ENCODE measurements around the gene ARSG.
"Not testable (repeated sequence)": the region's sequence is repeated elsewhere in the genome, so short reads cannot be mapped to it uniquely, and the experiment has no call there.

ARSG gene

GRCh38 chr17:68277807-68278206 is 13.5 kb upstream of the ARSG start:
- DNase-seq (ENCODE audit: low read depth), result no peak

GRCh38 chr17:68281965-68282364 is 9.3 kb upstream of the ARSG start:
- not testable (repeated sequence) for DNase-seq (ENCODE audit: low read depth)

- DNase-seq (ENCODE audit: low read depth), result no peak
These were observed 2.9 kb upstream of the ARSG start for GRCh38 chr17:68288375-68288774.

- DNase-seq (ENCODE audit: low read depth), result no peak
These were observed 2.5 kb upstream of the ARSG start for GRCh38 chr17:68288804-68289203.

- no peak for DNase-seq (ENCODE audit: low read depth)
These were observed 1.8 kb upstream of the ARSG start for GRCh38 chr17:68289473-68289872.

GRCh38 chr17:68289936-68290267 is 1.4 kb upstream of the ARSG start:
- no peak for DNase-seq (ENCODE audit: low read depth)

- DNase-seq (ENCODE audit: low read depth), result peak; percentile 73
These were observed 884 bp upstream of the ARSG start for GRCh38 chr17:68290268-68290954.

- DNase-seq (ENCODE audit: low read depth), result peak; percentile 95
These were observed 767 bp downstream of the ARSG start for GRCh38 chr17:68291836-68292688.

- no peak for DNase-seq (ENCODE audit: low read depth)
These were observed 1.4 kb downstream of the ARSG start for GRCh38 chr17:68292689-68293040.

- DNase-seq (ENCODE audit: low read depth), result no peak
These were observed 2.3 kb downstream of the ARSG start for GRCh38 chr17:68293490-68294195.

- DNase-seq (ENCODE audit: low read depth), result no peak
These were observed 2.9 kb downstream of the ARSG start for GRCh38 chr17:68294196-68294555.

- DNase-seq (ENCODE audit: low read depth), result no peak
These were observed 3.3 kb downstream of the ARSG start for GRCh38 chr17:68294617-68295016.

GRCh38 chr17:68295086-68295485 is 3.8 kb downstream of the ARSG start:
- DNase-seq (ENCODE audit: low read depth), result no peak

GRCh38 chr17:68296217-68297191 is 5.2 kb downstream of the ARSG start:
- DNase-seq (ENCODE audit: low read depth), result peak; percentile 62

GRCh38 chr17:68297195-68297594 is 5.9 kb downstream of the ARSG start:
- no peak for DNase-seq (ENCODE audit: low read depth)

- DNase-seq (ENCODE audit: low read depth), result no peak
These were observed 7.3 kb downstream of the ARSG start for GRCh38 chr17:68298601-68299000.

GRCh38 chr17:68299817-68300216 is 8.5 kb downstream of the ARSG start:
- no peak for DNase-seq (ENCODE audit: low read depth)

GRCh38 chr17:68301438-68301959 is 10.2 kb downstream of the ARSG start:
- DNase-seq (ENCODE audit: low read depth), result no peak

- no peak for DNase-seq (ENCODE audit: low read depth)
These were observed 10.8 kb downstream of the ARSG start for GRCh38 chr17:68302066-68302564.

- DNase-seq (ENCODE audit: low read depth), result no peak
These were observed 11.4 kb downstream of the ARSG start for GRCh38 chr17:68302666-68303065.

- no peak for DNase-seq (ENCODE audit: low read depth)
These were observed 13.4 kb downstream of the ARSG start for GRCh38 chr17:68304706-68305105.

GRCh38 chr17:68305142-68305541 is 13.8 kb downstream of the ARSG start:
- no peak for DNase-seq (ENCODE audit: low read depth)

Measured in T-helper 22 cell (primary cell).